GM21360 (cell line): ENCODE data around the gene SETD1A.

Experiments used
- ATAC-seq: cut with Tn5 transposase; IDR thresholded peaks from one replicate; pipeline ENCODE4 v1.9.1; 2021; ENCODE audit warnings: mild to moderate bottlenecking, moderate library complexity; ENCODE audit not compliant: unreplicated experiment

The SETD1A gene

GRCh38 chr16:30980434-30980833, 22.9 kb downstream of the SETD1A start:
- ATAC-seq, result no peak

GRCh38 chr16:30980959-30981358, 23.4 kb downstream of the SETD1A start:
- ATAC-seq, result no peak

- ATAC-seq, result no peak
Measured at GRCh38 chr16:30982548-30983288, 25.2 kb downstream of the SETD1A start.

GRCh38 chr16:30983289-30983889, 25.8 kb downstream of the SETD1A start:
- ATAC-seq, result no peak

GRCh38 chr16:30983898-30984610, 26.5 kb downstream of the SETD1A start:
- ATAC-seq, result no peak

- ATAC-seq, result peak; percentile 50
Measured at GRCh38 chr16:30984669-30985400, 27.3 kb downstream of the SETD1A start, which contains the start of gene HSD3B7. HSD3B7 (plus strand) TSS chr16:30985207; CDS start chr16:30985659, 452 bp downstream.

- no peak for ATAC-seq
Measured at GRCh38 chr16:30985401-30986128, 28.0 kb downstream of the SETD1A start.

GRCh38 chr16:30986129-30986991, 28.8 kb downstream of the SETD1A start:
- no peak for ATAC-seq

- ATAC-seq, result no peak
Measured at GRCh38 chr16:30987581-30988190, 30.1 kb downstream of the SETD1A start.

GRCh38 chr16:30989469-30990047, 32.0 kb downstream of the SETD1A start:
- ATAC-seq, result no peak

- no peak for ATAC-seq
Measured at GRCh38 chr16:30990105-30990504, 32.6 kb downstream of the SETD1A start.

GRCh38 chr16:30991052-30991451, 33.5 kb downstream of the SETD1A start:
- no peak for ATAC-seq

- no peak for ATAC-seq
Measured at GRCh38 chr16:30992276-30992780, 34.8 kb downstream of the SETD1A start.

- ATAC-seq, result no peak
Measured at GRCh38 chr16:30992931-30993816, 35.6 kb downstream of the SETD1A start.

- no peak for ATAC-seq
Measured at GRCh38 chr16:30995927-30996323, 38.4 kb downstream of the SETD1A start.

GRCh38 chr16:30996324-30996984, 38.9 kb downstream of the SETD1A start:
- no peak for ATAC-seq
